ENCODE data around the gene REN. TPM values are rescaled to one million over a fixed set of nuclear protein-coding genes. Genes with fewer than 3 reads are reported as not detected.
A peak's percentile ranks its signal among the peaks of the same experiment; 100 is the strongest.

The REN gene
- total and polyA plus RNA-seq, 2 of the 13 experiments (the other 11 are each of a cell fraction or from before 2014, with no cell fraction given) = not detected

- TF ChIP-seq HNF4A (CRISPR knock-in tag; IDR thresholded peaks at IDR 0.05) = peak; percentile 20; the same call in 1 of the 2 replicates
- TF ChIP-seq MLXIP (CRISPR knock-in tag; IDR thresholded peaks at IDR 0.05; ENCODE audit: borderline replicate concordance) = no peak
- no peak for TF ChIP-seq ZNF615 (CRISPR knock-in tag; IDR thresholded peaks at IDR 0.05; ENCODE audit: borderline replicate concordance)
- no peak for TF ChIP-seq STAT6 (CRISPR knock-in tag; IDR thresholded peaks at IDR 0.05; ENCODE audit: borderline replicate concordance)
- peak; percentile 69 for TF ChIP-seq RBM22 (optimal IDR thresholded peaks at IDR 0.05; ENCODE audit: low read length)
- peak; percentile 23 to 63; a peak in 1 of 4 replicates for TF ChIP-seq HMGXB4 (CRISPR knock-in tag; IDR thresholded peaks at IDR 0.05; ENCODE audit: borderline replicate concordance in 1 of 2, low read depth in 1 of 2)
- no peak for TF ChIP-seq TSC22D2 (CRISPR knock-in tag; IDR thresholded peaks at IDR 0.05; ENCODE audit: borderline replicate concordance)
- TF ChIP-seq CBX2 (IDR thresholded peaks at IDR 0.05; ENCODE audit: low read depth, low read length) = no peak
- no peak for TF ChIP-seq CBX2 (CRISPR knock-in tag; IDR thresholded peaks at IDR 0.05; ENCODE audit: low read depth)
- TF ChIP-seq TEAD3 (CRISPR knock-in tag; optimal IDR thresholded peaks at IDR 0.05; ENCODE audit: borderline replicate concordance) = peak; percentile 38
- no peak for TF ChIP-seq KLF12 (CRISPR knock-in tag; IDR thresholded peaks at IDR 0.05; ENCODE audit: borderline replicate concordance)
- no peak for TF ChIP-seq HOXA9 (CRISPR knock-in tag; IDR thresholded peaks at IDR 0.05; ENCODE audit: borderline replicate concordance)
- no peak for TF ChIP-seq HOXA7 (CRISPR knock-in tag; IDR thresholded peaks at IDR 0.05)
- peak; percentile 56; the same call in 1 of the 2 replicates for TF ChIP-seq SALL1 (CRISPR knock-in tag; IDR thresholded peaks at IDR 0.05)
- no peak for TF ChIP-seq ZNF672 (CRISPR knock-in tag; IDR thresholded peaks at IDR 0.05)
- peak; percentile 73; the same call in 1 of the 2 replicates for TF ChIP-seq ZSCAN25 (CRISPR knock-in tag; IDR thresholded peaks at IDR 0.05)
- TF ChIP-seq KLF9 (CRISPR knock-in tag; IDR thresholded peaks at IDR 0.05; ENCODE audit: low read depth) = no peak
- TF ChIP-seq GZF1 (CRISPR knock-in tag; IDR thresholded peaks at IDR 0.05) = no peak
- no peak for TF ChIP-seq FOXO1 (CRISPR knock-in tag; IDR thresholded peaks at IDR 0.05)
- peak; percentile 53; the same call in 1 of the 2 replicates for TF ChIP-seq ERF (CRISPR knock-in tag; IDR thresholded peaks at IDR 0.05)
Observed at GRCh38 chr1:204127597-204128242, 38.4 kb downstream of the REN start (continued).

Data from HepG2 (cell line).